ENCODE results near the gene SH3PXD2A. TPM values are rescaled to one million over a fixed set of nuclear protein-coding genes. Genes with fewer than 3 reads are reported as not detected.

Gene SH3PXD2A
- total RNA-seq, 4 donors from 2014 or later: 12.1 to 68.5 (median 21.7) TPM

DNA sequence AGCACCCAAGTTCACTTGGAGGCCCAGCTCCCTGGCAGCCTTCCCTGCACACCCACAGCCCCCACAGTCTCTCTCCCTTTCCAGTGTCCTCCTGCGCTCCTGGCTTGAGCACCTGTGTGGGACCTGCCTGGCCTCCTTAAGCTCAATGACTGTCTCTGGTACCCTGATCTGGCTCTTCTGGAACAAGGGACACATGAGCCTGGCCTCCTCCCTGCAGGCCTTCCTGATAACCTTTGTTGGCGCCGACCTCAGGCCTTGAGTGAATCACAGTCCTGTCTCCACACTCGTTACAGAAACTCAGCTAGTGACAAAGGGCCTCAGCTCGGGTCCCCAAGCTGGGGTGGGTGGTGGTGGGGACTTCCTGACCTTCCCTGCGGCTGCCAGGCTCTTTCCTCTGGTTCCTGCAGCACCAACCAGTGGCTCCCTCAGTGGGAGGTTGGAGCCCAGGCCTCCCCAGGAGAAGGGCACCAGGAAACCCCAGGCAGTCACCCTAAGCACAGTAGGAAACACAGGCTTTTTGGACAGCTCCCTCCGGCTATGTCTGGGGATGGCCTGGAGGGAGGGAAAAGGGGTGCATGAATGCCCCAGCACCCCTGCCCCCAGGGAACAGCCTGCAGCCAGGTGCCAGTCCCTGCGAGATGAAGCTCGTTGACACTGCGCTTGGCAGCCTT lies 147.3 kb downstream of the SH3PXD2A start:
- peaks cover 0 to 5% (median 0%) of the 10 kb centered on the region in 4 donors for H3K4me1 ChIP-seq
- H3K27ac ChIP-seq: no peak overlapping the region
- DNase-seq: no peak
- no peaks in the 10 kb centered on the region for H3K9me3 ChIP-seq
- H3K4me3 ChIP-seq: no peak overlapping the region
- TF ChIP-seq, protein P1, sequence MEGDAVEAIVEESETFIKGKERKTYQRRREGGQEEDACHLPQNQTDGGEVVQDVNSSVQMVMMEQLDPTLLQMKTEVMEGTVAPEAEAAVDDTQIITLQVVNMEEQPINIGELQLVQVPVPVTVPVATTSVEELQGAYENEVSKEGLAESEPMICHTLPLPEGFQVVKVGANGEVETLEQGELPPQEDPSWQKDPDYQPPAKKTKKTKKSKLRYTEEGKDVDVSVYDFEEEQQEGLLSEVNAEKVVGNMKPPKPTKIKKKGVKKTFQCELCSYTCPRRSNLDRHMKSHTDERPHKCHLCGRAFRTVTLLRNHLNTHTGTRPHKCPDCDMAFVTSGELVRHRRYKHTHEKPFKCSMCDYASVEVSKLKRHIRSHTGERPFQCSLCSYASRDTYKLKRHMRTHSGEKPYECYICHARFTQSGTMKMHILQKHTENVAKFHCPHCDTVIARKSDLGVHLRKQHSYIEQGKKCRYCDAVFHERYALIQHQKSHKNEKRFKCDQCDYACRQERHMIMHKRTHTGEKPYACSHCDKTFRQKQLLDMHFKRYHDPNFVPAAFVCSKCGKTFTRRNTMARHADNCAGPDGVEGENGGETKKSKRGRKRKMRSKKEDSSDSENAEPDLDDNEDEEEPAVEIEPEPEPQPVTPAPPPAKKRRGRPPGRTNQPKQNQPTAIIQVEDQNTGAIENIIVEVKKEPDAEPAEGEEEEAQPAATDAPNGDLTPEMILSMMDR (IDR thresholded peaks at IDR 0.05): no peak
- no peak for TF ChIP-seq POLR2A (IDR thresholded peaks at IDR 0.05)
- H3K36me3 ChIP-seq: no peaks in the 10 kb centered on the region
- no peaks in the 10 kb centered on the region for H3K27me3 ChIP-seq

- Histone ChIP-seq H3K36me3 (no peaks in the 10 kb centered on the region), H3K9me3 (no peaks in the 10 kb centered on the region), H3K4me1 (no peaks in the 10 kb centered on the region), H3K27me3 (no peaks in the 10 kb centered on the region), H3K4me3 (no peak overlapping the region), H3K27ac (no peak overlapping the region)
- no peak for DNase-seq
- TF ChIP-seq, protein P1 (IDR thresholded peaks at IDR 0.05): no peak
- no peak for TF ChIP-seq POLR2A (IDR thresholded peaks at IDR 0.05)
Observed at GRCh38 chr10:103706762-103707161, 148.6 kb downstream of the SH3PXD2A start.

- H3K27me3 ChIP-seq: no peaks in the 10 kb centered on the region
- H3K4me3 ChIP-seq: no peak overlapping the region
- H3K36me3 ChIP-seq: no peaks in the 10 kb centered on the region
- H3K4me1 ChIP-seq: no peaks in the 10 kb centered on the region
- no peaks in the 10 kb centered on the region for H3K9me3 ChIP-seq
- DNase-seq: no peak
- no peak overlapping the region for H3K27ac ChIP-seq
- TF ChIP-seq POLR2A (IDR thresholded peaks at IDR 0.05): no peak
- TF ChIP-seq, protein P1 (IDR thresholded peaks at IDR 0.05): no peak
Observed at GRCh38 chr10:103706047-103706446, 149.3 kb downstream of the SH3PXD2A start.

DNA sequence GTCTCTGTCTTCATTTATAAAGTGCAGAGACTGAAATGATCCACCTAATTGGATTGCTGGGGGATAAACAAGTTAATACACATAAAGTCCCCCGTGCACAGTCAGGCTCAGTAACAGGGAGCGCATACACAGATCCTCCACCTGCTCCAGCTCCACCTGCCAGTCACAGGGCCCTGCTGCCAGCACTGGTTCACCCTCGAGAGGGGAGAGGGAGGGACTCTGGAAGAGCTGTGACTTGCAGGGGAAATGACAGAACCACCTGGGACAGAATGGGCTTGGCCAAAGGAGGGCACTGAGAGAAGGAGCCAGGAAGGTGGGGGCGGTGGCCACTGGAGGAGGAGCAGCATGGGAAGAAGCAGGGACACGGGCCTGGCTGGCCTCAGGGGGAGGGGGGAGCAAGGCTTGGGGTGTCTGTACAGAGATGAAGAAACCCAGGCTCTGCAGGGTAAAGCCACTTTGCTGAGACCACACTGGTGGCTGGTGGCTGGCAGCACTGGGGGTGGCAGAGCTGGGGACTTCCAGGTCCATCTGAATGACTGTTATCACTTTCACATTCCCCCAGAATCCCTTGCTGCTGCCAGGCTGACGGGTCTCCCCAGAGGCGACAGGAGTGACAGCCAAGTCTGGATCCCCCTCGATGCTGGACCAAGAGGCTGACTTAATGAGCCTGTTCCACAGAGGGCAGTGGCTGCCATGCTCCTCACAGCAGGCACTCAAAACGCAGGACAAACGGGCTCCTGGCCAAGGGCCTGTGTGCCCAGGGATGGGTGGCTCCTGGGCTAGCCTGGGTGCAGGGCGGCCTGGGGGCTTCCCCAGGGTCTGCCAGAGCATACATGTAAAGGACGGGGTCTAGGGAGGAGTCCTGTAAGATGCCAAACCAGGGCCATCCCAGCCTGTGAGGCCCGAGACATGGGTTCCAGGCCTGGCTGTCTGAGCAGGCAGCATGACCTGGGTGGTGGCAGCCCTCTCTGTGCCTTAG lies 151.1 kb downstream of the SH3PXD2A start:
- DNase-seq: no peak
- H3K4me3 ChIP-seq: no peak overlapping the region
- H3K4me1 ChIP-seq: no peaks in the 10 kb centered on the region
- no peaks in the 10 kb centered on the region for H3K27me3 ChIP-seq
- no peaks in the 10 kb centered on the region for H3K36me3 ChIP-seq
- no peaks in the 10 kb centered on the region for H3K9me3 ChIP-seq
- TF ChIP-seq, protein P1 (IDR thresholded peaks at IDR 0.05): no peak
- no peak for TF ChIP-seq POLR2A (IDR thresholded peaks at IDR 0.05)
- H3K27ac ChIP-seq: no peak overlapping the region

DNA sequence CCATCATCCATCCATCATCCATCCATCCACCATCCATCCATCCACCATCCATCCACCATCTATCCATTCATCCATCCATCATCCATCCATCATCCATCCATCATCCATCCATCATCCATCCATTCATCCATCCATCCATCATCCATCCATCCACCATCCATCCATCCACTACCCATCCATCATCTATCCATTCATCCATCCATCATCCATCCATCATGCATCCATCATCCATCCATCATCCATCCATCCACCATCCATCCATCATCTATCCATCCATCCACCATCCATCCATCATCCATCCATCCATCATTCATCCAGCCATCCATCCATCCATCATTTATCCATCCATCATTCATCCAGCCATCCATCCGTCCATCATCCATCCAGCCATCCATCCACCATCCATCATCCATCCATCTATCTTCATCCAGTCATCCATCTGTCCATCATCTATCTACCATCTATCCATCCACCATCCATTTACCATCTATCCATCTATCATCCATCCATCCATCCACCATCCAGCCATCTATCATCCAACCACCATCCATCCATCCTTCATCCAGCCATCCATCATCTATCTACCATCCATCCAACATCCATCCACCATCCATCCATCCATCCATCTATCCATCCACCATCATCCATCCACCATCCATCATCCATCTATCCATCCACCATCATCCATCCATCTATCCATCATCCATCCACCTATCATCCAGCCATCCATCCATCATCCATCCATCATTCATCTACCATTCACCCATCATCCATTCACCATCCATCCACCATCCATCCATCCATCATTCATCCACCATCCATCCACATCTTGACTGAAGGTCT lies 153.8 kb downstream of the SH3PXD2A start:
- no peaks in the 10 kb centered on the region for H3K9me3 ChIP-seq
- DNase-seq: no peak
- no peaks in the 10 kb centered on the region for H3K36me3 ChIP-seq
- no peak overlapping the region for H3K4me3 ChIP-seq
- H3K27me3 ChIP-seq: no peaks in the 10 kb centered on the region
- H3K4me1 ChIP-seq: peaks cover 0 to 8% (median under 1%) of the 10 kb centered on the region in 4 donors
- H3K27ac ChIP-seq: no peak overlapping the region
- no peak for TF ChIP-seq POLR2A (IDR thresholded peaks at IDR 0.05)
- TF ChIP-seq, protein P1 (IDR thresholded peaks at IDR 0.05): no peak

Measured in Peyer's patch (tissue), 4 donors.